Breast epithelium (tissue), 3 donors: ENCODE results near the gene SUPT20HL1.

Experiments
- CTCF ChIP-seq, 3 donors: fragments of 450-650 bp; IDR thresholded peaks; one replicate each; pipeline ENCODE4 v1.5.1; 2016 to 2017; ENCODE audit warnings: antibody characterized with exemption in 3 of 3, mild to moderate bottlenecking in 3 of 3, moderate library complexity in 3 of 3
- POLR2A ChIP-seq: fragments of 450-650 bp; IDR thresholded peaks from one replicate; pipeline ENCODE4 v1.6.1; 2016; ENCODE audit warnings: antibody characterized with exemption, mild to moderate bottlenecking, moderate library complexity
- POLR2AphosphoS5 ChIP-seq, 3 donors: sonication (generic); formaldehyde crosslinking; IDR thresholded peaks; one replicate each; pipeline ENCODE4 v1.6.1; 2017; ENCODE audit warnings: antibody characterized with exemption in 3 of 3

- TF ChIP-seq CTCF (IDR thresholded peaks at IDR 0.05) (no peak), POLR2AphosphoS5 (IDR thresholded peaks at IDR 0.05) (no peak), POLR2A (no peak)
Observed at GRCh38 chrX:24376403-24376802, 16.0 kb downstream of the SUPT20HL1 start.
